GM18520 (cell line): ENCODE data around the gene SIRT7.

Source experiments
- ATAC-seq: cut with Tn5 transposase; IDR thresholded peaks from one replicate; pipeline ENCODE4 v1.9.1; 2021; ENCODE audit not compliant: unreplicated experiment

SIRT7 gene

GRCh38 chr17:81890447-81891302 is 27.3 kb downstream of the SIRT7 start:
- no peak for ATAC-seq

GRCh38 chr17:81889602-81890001 is 28.4 kb downstream of the SIRT7 start:
- ATAC-seq, result no peak

- ATAC-seq, result no peak
These were observed 28.9 kb downstream of the SIRT7 start for GRCh38 chr17:81888988-81889595.

- ATAC-seq, result no peak
These were observed 29.6 kb downstream of the SIRT7 start for GRCh38 chr17:81888105-81888987.

- ATAC-seq, result no peak
These were observed 32.0 kb downstream of the SIRT7 start for GRCh38 chr17:81885869-81886548.

GRCh38 chr17:81885454-81885853 is 32.5 kb downstream of the SIRT7 start:
- no peak for ATAC-seq

- ATAC-seq, result no peak
These were observed 33.0 kb downstream of the SIRT7 start for GRCh38 chr17:81884968-81885367.

GRCh38 chr17:81884520-81884919 is 33.5 kb downstream of the SIRT7 start:
- ATAC-seq, result no peak

- ATAC-seq, result no peak
These were observed 38.9 kb downstream of the SIRT7 start for GRCh38 chr17:81879121-81879520.

GRCh38 chr17:81878294-81878693 is 39.7 kb downstream of the SIRT7 start:
- ATAC-seq, result no peak

GRCh38 chr17:81877569-81877968 is 40.4 kb downstream of the SIRT7 start:
- ATAC-seq, result no peak

- ATAC-seq, result peak; percentile 36
These were observed 46.4 kb downstream of the SIRT7 start for GRCh38 chr17:81871387-81872230.

GRCh38 chr17:81870981-81871386 is 47.0 kb downstream of the SIRT7 start, which contains the start of gene ARHGDIA:
Gene ARHGDIA, minus strand, starts transcription at chr17:81871337. Its CDS starts 1,407 bp downstream, at chr17:81869930.
- ATAC-seq, result no peak

GRCh38 chr17:81870131-81870980 is 47.6 kb downstream of the SIRT7 start:
- no peak for ATAC-seq

GRCh38 chr17:81869221-81870130 is 48.5 kb downstream of the SIRT7 start:
- no peak for ATAC-seq

- ATAC-seq, result no peak
These were observed 49.2 kb downstream of the SIRT7 start for GRCh38 chr17:81868674-81869220.

- ATAC-seq, result no peak
These were observed 49.8 kb downstream of the SIRT7 start for GRCh38 chr17:81867991-81868673.
